RPMI8226 (cell line): Measurements from ENCODE around the gene PLD3.

ENCODE experiments used
- DNase-seq: peaks from one replicate; pipeline ENCODE4 v3.0.0-alpha.2; 2015

PLD3 gene

GRCh38 chr19:40335101-40335500, 13.4 kb upstream of the PLD3 start:
- no peak for DNase-seq

- no peak for DNase-seq
Measured at GRCh38 chr19:40335855-40336600, 12.5 kb upstream of the PLD3 start.

GRCh38 chr19:40336601-40336900, 11.9 kb upstream of the PLD3 start:
- no peak for DNase-seq

- no peak for DNase-seq
Measured at GRCh38 chr19:40337107-40337506, 11.4 kb upstream of the PLD3 start.

GRCh38 chr19:40337594-40337993, 10.9 kb upstream of the PLD3 start:
- no peak for DNase-seq

GRCh38 chr19:40339018-40339728, 9.3 kb upstream of the PLD3 start:
- DNase-seq = no peak

- no peak for DNase-seq
Measured at GRCh38 chr19:40341601-40342482, 6.7 kb upstream of the PLD3 start.

- DNase-seq = no peak
Measured at GRCh38 chr19:40342644-40343311, 5.7 kb upstream of the PLD3 start.

GRCh38 chr19:40344422-40344821, 4.1 kb upstream of the PLD3 start:
- DNase-seq = no peak

- peak; percentile 6 for DNase-seq
Measured at GRCh38 chr19:40348961-40349507, 539 bp downstream of the PLD3 start.

- no peak for DNase-seq
Measured at GRCh38 chr19:40355975-40356680, 7.6 kb downstream of the PLD3 start.

- no peak for DNase-seq
Measured at GRCh38 chr19:40356681-40357595, 8.4 kb downstream of the PLD3 start.

GRCh38 chr19:40357640-40358039, 9.1 kb downstream of the PLD3 start:
- DNase-seq = no peak

- no peak for DNase-seq
Measured at GRCh38 chr19:40358773-40359172, 10.3 kb downstream of the PLD3 start.

- DNase-seq = no peak
Measured at GRCh38 chr19:40360020-40360707, 11.7 kb downstream of the PLD3 start.

- no peak for DNase-seq
Measured at GRCh38 chr19:40360708-40361241, 12.3 kb downstream of the PLD3 start.

GRCh38 chr19:40362160-40362559, 13.7 kb downstream of the PLD3 start:
- no peak for DNase-seq

GRCh38 chr19:40363069-40363468, 14.6 kb downstream of the PLD3 start:
- no peak for DNase-seq

- no peak for DNase-seq
Measured at GRCh38 chr19:40365010-40365409, 16.5 kb downstream of the PLD3 start.
